OCI-LY1 (cell line): ENCODE data around the gene ELMO1.

Experiments
- CTCF ChIP-seq: fragments of 200-600 bp; sonication (generic), shearing (Covaris generic); IDR thresholded peaks from 2 replicates; pipeline ENCODE4 v1.5.1; 2017; ENCODE audit warnings: mild to moderate bottlenecking, antibody characterized with exemption, low read length, moderate library complexity, mixed read lengths
- EZH2 ChIP-seq: fragments of 200-600 bp; sonication (generic), shearing (Covaris generic); IDR thresholded peaks from 2 replicates; pipeline ENCODE4 v1.8.0; 2017; ENCODE audit warnings: borderline replicate concordance, mixed run types, mild to moderate bottlenecking, antibody characterized with exemption, low read length, moderate library complexity, mixed read lengths

- TF ChIP-seq CTCF (no peak), EZH2 (no peak)
Measured at GRCh38 chr7:37112218-37112617, 336.4 kb downstream of the ELMO1 start.
